ENCODE measurements around the gene CPA3.

GRCh38 chr3:148914936-148915690 lies 50.0 kb downstream of the CPA3 start:
- TF ChIP-seq, protein P1, sequence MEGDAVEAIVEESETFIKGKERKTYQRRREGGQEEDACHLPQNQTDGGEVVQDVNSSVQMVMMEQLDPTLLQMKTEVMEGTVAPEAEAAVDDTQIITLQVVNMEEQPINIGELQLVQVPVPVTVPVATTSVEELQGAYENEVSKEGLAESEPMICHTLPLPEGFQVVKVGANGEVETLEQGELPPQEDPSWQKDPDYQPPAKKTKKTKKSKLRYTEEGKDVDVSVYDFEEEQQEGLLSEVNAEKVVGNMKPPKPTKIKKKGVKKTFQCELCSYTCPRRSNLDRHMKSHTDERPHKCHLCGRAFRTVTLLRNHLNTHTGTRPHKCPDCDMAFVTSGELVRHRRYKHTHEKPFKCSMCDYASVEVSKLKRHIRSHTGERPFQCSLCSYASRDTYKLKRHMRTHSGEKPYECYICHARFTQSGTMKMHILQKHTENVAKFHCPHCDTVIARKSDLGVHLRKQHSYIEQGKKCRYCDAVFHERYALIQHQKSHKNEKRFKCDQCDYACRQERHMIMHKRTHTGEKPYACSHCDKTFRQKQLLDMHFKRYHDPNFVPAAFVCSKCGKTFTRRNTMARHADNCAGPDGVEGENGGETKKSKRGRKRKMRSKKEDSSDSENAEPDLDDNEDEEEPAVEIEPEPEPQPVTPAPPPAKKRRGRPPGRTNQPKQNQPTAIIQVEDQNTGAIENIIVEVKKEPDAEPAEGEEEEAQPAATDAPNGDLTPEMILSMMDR (IDR thresholded peaks at IDR 0.05), result no peak
- no peak for TF ChIP-seq POLR2A (IDR thresholded peaks at IDR 0.05)
